Duodenal mucosa (tissue), 2 donors: ENCODE data around the gene TMC5.
"Not testable (repeated sequence)": the region's sequence is repeated elsewhere in the genome, so short reads cannot be mapped to it uniquely, and the experiment has no call there.

Source experiments
- H3K27ac ChIP-seq: one replicate; pipeline ENCODE4 v1.7.0; 2013; ENCODE audit warnings: low read depth, low read length
- H3K27me3 ChIP-seq, 2 donors: one replicate each; pipeline ENCODE4 v1.7.0; 2013; ENCODE audit warnings: low read length in 2 of 2, control low read depth in 1 of 2; ENCODE audit not compliant: insufficient read depth in 2 of 2, control insufficient read depth in 1 of 2
- H3K36me3 ChIP-seq, 2 donors: one replicate each; pipeline ENCODE4 v1.7.0; 2013; ENCODE audit warnings: low read length in 2 of 2, control low read depth in 1 of 2; ENCODE audit not compliant: insufficient read depth in 2 of 2, control insufficient read depth in 1 of 2
- H3K4me1 ChIP-seq, 2 donors: one replicate each; pipeline ENCODE4 v1.7.0; 2013; ENCODE audit warnings: low read length in 2 of 2, control low read depth in 1 of 2; ENCODE audit not compliant: insufficient read depth in 2 of 2, control insufficient read depth in 1 of 2
- H3K4me3 ChIP-seq, 2 donors: one replicate each; pipeline ENCODE4 v1.7.0; 2013; ENCODE audit warnings: low read length in 2 of 2, low read depth in 1 of 2
- H3K9ac ChIP-seq, 2 donors: one replicate each; pipeline ENCODE4 v1.7.0; 2013; ENCODE audit warnings: low read length in 2 of 2, low read depth in 1 of 2
- H3K9me3 ChIP-seq, 2 donors: one replicate each; pipeline ENCODE4 v1.7.0; 2013; ENCODE audit warnings: low read length in 2 of 2, control low read depth in 1 of 2; ENCODE audit not compliant: control insufficient read depth in 1 of 2

TMC5 gene, protein sequence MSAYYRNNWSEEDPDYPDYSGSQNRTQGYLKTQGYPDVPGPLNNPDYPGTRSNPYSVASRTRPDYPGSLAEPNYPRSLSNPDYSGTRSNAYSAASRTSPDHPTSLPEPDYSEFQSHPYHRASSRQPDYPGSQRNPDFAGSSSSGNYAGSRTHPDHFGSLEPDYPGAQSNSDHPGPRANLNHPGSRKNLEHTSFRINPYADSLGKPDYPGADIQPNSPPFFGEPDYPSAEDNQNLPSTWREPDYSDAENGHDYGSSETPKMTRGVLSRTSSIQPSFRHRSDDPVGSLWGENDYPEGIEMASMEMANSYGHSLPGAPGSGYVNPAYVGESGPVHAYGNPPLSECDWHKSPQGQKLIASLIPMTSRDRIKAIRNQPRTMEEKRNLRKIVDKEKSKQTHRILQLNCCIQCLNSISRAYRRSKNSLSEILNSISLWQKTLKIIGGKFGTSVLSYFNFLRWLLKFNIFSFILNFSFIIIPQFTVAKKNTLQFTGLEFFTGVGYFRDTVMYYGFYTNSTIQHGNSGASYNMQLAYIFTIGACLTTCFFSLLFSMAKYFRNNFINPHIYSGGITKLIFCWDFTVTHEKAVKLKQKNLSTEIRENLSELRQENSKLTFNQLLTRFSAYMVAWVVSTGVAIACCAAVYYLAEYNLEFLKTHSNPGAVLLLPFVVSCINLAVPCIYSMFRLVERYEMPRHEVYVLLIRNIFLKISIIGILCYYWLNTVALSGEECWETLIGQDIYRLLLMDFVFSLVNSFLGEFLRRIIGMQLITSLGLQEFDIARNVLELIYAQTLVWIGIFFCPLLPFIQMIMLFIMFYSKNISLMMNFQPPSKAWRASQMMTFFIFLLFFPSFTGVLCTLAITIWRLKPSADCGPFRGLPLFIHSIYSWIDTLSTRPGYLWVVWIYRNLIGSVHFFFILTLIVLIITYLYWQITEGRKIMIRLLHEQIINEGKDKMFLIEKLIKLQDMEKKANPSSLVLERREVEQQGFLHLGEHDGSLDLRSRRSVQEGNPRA

DNA sequence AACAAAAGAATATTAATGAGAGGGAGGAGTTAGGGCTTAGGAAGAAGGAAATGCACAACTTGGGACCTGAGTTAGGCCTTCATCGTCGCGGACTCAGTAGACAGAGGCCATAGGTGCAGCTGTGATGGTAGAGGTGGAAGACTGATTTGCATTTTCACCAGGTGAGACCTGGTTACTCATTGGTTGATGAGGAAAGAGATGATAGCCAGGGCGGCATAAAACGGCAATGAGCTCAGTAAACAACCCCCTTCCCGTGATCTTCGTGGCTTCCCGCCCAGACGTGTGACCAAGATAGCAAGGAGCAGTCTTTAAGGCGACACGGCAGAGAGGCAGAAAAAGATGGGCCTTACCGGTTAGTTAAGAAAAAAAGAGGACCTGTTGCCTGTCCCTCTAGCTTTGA is at the start of gene TMC5:
Gene TMC5, plus strand, starts transcription at position 244 of the 400 bp plus-strand sequence. CDS start 22,156 bp downstream, outside the sequence.
- H3K4me1 ChIP-seq: peaks cover 15 to 18% of the 10 kb centered on the region in 2 donors
- H3K27me3 ChIP-seq: no peaks in the 10 kb centered on the region
- H3K27ac ChIP-seq: peak within 1 kb of the TSS; percentile 88
- H3K9ac ChIP-seq: peak within 1 kb of the TSS; percentile 83 to 99
- H3K36me3 ChIP-seq: no peaks in the 10 kb centered on the region
- H3K4me3 ChIP-seq: peak within 1 kb of the TSS; percentile 79 to 87
- H3K9me3 ChIP-seq: no peaks in the 10 kb centered on the region

DNA sequence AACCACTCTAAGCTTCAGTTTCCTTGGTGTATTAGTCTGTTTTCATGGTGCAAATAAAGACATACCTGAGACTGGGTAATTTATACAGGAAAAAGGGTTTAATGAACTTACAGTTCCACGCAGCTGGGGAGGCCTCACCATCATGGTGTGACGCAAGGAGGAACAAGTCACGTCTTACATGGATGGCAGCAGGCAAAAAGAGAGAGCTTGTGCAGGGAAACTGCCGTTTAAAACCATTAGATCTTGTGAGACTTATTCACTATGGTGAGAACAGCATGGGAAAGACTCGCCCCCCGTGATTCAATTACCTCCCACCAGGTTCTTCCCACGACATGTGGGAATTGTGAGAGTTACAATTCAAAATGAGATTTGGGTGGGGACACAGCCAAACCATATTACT is 45.1 kb upstream of the TMC5 start:
- not testable (repeated sequence) for H3K36me3 ChIP-seq, H3K9ac ChIP-seq, H3K27me3 ChIP-seq, H3K4me3 ChIP-seq, H3K9me3 ChIP-seq, H3K4me1 ChIP-seq, H3K27ac ChIP-seq

DNA sequence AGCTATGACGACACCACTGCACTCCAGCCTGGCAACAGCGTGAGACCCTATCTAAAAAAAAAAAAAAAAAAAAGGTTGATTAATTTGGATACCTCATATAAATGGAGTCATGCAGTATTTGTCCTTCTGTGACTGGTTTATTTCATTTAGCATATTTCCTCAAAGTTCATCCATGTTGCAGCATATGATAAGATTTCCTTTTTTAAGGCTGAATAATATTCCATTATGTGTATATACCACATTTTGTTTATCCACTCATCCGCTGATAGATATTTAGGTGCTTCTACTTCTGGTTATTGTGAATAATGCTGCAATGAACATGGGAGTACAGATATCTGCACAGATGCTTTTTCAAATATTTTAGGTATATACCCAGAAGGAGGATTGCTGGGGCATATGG is 43.3 kb upstream of the TMC5 start:
- Histone ChIP-seq H3K27me3 (no peaks in the 10 kb centered on the region), H3K9ac (no peak overlapping the region), H3K36me3 (no peaks in the 10 kb centered on the region), H3K4me1 (no peaks in the 10 kb centered on the region), H3K27ac (no peak overlapping the region), H3K9me3 (no peaks in the 10 kb centered on the region), H3K4me3 (no peak overlapping the region)

DNA sequence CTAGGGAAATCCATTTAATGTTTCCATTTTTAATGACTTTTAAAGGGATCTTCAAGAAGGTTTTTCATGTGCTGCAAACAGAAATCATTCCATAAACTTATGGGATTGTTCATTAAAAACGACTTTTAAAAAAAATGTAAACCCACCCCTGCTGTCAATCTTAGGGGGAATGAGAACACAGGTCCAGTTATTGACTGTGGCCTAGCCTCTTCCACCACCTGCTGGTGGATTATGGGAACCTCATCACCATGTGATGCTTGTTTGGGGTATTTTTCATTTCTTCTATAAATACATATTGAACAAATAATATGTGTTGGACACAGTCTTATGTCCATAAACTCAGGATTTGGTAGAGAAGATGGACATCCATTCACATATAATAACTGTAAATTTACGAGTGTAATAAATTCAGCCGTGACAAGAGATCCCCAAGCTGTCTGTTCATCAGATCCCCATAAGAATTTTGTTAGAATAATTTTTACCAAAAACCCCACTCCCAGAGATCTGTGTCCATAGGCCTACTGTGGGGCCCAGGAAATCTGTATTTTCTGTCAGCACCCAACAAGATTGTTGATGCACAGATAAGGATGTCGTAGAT is 42.0 kb upstream of the TMC5 start:
- Histone ChIP-seq H3K4me3 (no peak overlapping the region), H3K27ac (no peak overlapping the region), H3K9ac (no peak overlapping the region), H3K36me3 (no peaks in the 10 kb centered on the region), H3K9me3 (no peaks in the 10 kb centered on the region), H3K4me1 (peaks cover 6 to 9% of the 10 kb centered on the region in 2 donors), H3K27me3 (no peaks in the 10 kb centered on the region)

DNA sequence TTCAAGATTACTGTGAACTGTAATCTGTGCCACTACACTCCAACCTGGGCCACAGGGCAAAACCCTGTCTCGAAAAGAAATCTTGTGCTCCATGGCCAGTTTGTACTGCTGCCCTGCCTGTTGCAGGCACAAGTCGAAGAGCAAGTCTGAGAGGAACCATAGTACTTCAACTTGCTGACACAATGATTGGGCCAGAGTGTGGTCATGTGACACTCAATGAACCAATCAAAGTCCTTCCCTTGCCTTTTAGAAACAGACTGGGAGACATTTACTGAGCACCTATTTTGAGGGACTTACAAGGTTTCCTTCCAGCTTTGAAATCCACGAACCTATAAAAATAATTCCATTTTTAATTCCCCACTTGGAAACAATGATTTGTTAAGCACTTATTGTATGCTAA is 39.8 kb upstream of the TMC5 start:
- no peak overlapping the region for H3K4me3 ChIP-seq

DNA sequence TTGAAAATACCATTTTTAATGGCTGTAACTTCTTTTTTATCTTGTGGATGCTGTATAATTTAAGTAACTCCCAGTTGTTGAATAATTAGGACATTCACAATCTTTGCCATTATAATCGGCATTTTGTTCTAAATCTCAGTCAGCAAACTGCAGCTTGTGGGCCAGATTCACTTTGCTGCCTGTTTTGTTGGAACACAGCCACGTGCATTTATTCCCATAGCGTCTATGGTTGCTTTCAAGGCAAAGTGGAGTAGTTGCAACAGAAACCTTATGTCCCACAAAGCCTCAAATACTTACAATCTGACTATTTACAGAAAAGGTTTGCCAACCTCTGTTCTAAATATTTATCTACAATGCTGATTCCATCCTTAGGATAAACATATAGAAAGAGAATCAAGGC is 39.2 kb upstream of the TMC5 start:
- Histone ChIP-seq H3K4me3 (no peak overlapping the region), H3K9me3 (no peaks in the 10 kb centered on the region), H3K36me3 (no peaks in the 10 kb centered on the region), H3K4me1 (peaks cover 19 to 27% of the 10 kb centered on the region in 2 donors), H3K27ac (no peak overlapping the region), H3K9ac (no peak overlapping the region), H3K27me3 (no peaks in the 10 kb centered on the region)

More for the DNA sequence above, 39.8 kb upstream of the TMC5 start:
- H3K27ac ChIP-seq: no peak overlapping the region
- no peaks in the 10 kb centered on the region for H3K9me3 ChIP-seq
- H3K27me3 ChIP-seq: no peaks in the 10 kb centered on the region
- H3K9ac ChIP-seq: no peak overlapping the region
- peaks cover 19 to 26% of the 10 kb centered on the region in 2 donors for H3K4me1 ChIP-seq
- H3K36me3 ChIP-seq: no peaks in the 10 kb centered on the region

DNA sequence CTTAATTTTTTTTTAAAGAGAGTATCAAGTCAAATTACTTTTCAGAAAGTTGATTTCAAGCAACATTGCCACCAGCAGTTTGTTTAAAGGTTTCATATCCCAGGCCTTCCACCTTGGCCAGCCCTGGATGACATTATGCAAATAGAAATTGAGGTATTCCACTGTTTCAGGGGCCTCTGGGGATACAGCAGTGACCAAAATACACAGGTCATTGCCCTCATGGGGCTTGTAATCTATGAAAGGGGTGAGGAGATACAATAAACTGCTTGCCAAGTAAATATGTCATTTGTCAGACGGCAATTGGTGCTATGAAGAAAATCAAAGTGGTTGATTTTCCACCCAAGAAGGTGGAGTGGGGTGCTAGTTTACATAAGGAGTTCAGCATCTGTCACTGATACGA is 37.8 kb upstream of the TMC5 start:
- Histone ChIP-seq H3K9me3 (no peaks in the 10 kb centered on the region), H3K4me1 (peaks cover 19 to 36% of the 10 kb centered on the region in 2 donors), H3K4me3 (no peak overlapping the region), H3K27me3 (no peaks in the 10 kb centered on the region), H3K9ac (no peak overlapping the region), H3K36me3 (no peaks in the 10 kb centered on the region), H3K27ac (no peak overlapping the region)

DNA sequence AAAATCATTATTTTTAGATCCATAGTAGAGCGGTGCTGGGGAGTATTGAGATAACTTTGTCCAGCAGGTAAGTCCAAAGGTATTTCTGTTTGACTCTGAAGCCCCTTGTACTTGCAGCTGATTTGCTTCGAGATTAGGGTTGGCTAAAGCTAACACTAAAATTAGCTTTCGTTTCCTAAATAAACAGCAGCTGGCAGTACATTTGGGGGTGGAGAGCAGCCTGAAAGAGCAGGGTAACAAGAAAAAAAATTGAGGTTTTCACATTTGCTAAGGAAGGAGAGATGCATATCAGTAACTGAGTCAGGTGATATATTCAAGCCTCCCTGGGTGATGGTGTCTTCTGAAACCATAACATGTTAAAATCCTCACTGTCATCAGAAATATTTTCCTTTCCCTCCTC is 37.4 kb upstream of the TMC5 start:
- H3K4me1 ChIP-seq: peaks cover 19 to 38% of the 10 kb centered on the region in 2 donors
- H3K9ac ChIP-seq: no peak overlapping the region
- H3K36me3 ChIP-seq: no peaks in the 10 kb centered on the region
- no peak overlapping the region for H3K4me3 ChIP-seq
- H3K27me3 ChIP-seq: no peaks in the 10 kb centered on the region
- H3K9me3 ChIP-seq: no peaks in the 10 kb centered on the region
- H3K27ac ChIP-seq: no peak overlapping the region

DNA sequence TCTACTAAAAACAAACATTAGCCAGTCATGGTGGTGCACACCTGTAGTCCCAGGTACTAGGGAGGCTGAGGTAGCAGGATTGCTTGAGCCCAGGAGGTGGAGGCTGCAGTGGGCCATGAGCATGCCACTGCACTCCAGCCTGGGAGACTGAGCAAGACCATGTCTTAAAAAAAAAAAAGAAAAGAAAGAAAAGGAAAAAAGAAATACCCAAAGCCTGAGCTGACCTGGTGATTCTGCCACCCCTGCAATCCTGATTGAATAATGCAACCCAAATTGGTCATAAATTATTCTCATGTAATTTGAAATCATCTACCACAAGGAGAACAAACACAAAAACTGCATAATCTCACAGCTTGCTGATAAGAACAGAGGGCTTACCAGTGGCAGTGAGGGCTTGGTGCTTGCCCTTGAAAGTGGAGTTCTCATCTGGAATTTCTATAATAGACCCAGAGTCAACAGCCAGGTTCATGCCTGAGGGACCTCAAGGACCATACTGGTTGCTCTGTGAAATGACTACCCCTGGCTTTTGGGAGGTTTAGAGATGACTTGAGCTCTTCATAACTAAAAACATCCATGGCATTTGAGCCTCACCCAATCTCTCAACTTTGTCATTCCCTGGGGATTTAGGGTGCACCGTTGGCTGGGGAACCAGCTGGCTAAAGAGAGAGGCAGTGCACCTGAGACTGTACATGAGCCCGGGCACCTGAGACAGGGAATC is 35.4 kb upstream of the TMC5 start:
- no peak overlapping the region for H3K27ac ChIP-seq
- H3K4me1 ChIP-seq: peaks cover 25 to 39% of the 10 kb centered on the region in 2 donors
- H3K9ac ChIP-seq: no peak overlapping the region
- no peaks in the 10 kb centered on the region for H3K9me3 ChIP-seq
- no peak overlapping the region for H3K4me3 ChIP-seq
- H3K36me3 ChIP-seq: no peaks in the 10 kb centered on the region
- H3K27me3 ChIP-seq: no peaks in the 10 kb centered on the region
